Measurements from ENCODE around the gene GAREM1.
"Not testable (repeated sequence)": the region's sequence is repeated elsewhere in the genome, so short reads cannot be mapped to it uniquely, and the experiment has no call there.

GAREM1 gene

GRCh38 chr18:32470714-32471633 is at the start of gene GAREM1:
Gene GAREM1, minus strand, starts transcription at chr18:32470882. Its CDS starts 454 bp downstream, at chr18:32470428.
- Mint-ChIP-seq H3K27ac (peak within 1 kb of the TSS; percentile 68), H3K4me1 (peaks cover 28% of the 10 kb centered on the region), H3K4me3 (peak within 1 kb of the TSS; percentile 89), H3K27me3 (peaks cover 23% of the 10 kb centered on the region), H3K36me3 (no peaks in the 10 kb centered on the region), H3K9me3 (no peaks in the 10 kb centered on the region)

- H3K27me3 Mint-ChIP-seq = peaks cover 2% of the 10 kb centered on the region
- H3K9me3 Mint-ChIP-seq = no peaks in the 10 kb centered on the region
- H3K4me3 Mint-ChIP-seq = no peak overlapping the region
- no peaks in the 10 kb centered on the region for H3K36me3 Mint-ChIP-seq
- no peak overlapping the region for H3K27ac Mint-ChIP-seq
- no peaks in the 10 kb centered on the region for H3K4me1 Mint-ChIP-seq
Measured at GRCh38 chr18:32511147-32511546, 40.5 kb upstream of the GAREM1 start.

DNA sequence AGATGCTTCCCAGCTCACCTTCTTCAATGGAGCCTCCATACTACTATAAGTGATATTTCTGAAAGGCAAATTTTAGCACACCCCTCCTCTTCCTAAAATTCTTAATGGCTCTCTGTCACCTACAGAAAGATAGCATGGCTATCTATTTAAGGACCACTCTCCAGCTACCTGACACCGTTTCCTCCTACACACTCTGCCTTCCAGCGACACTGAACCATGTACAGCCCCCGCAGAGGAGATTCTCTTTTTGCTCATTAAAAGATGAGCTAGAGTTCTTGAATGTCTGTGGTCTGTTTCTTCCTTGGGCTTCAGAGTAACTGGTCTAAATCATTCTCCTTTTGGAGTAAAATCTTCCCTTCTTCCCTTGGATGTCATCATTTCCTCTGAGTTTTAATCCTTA is 38.4 kb upstream of the GAREM1 start:
- H3K27me3 Mint-ChIP-seq = peaks cover 2% of the 10 kb centered on the region
- H3K27ac Mint-ChIP-seq = no peak overlapping the region
- H3K4me3 Mint-ChIP-seq = no peak overlapping the region
- no peaks in the 10 kb centered on the region for H3K9me3 Mint-ChIP-seq
- H3K36me3 Mint-ChIP-seq = no peaks in the 10 kb centered on the region
- no peaks in the 10 kb centered on the region for H3K4me1 Mint-ChIP-seq

GRCh38 chr18:32507093-32507492 is 36.4 kb upstream of the GAREM1 start:
- Mint-ChIP-seq H3K27me3 (peaks cover 4% of the 10 kb centered on the region), H3K4me3 (no peak overlapping the region), H3K36me3 (no peaks in the 10 kb centered on the region), H3K9me3 (no peaks in the 10 kb centered on the region), H3K4me1 (no peaks in the 10 kb centered on the region), H3K27ac (no peak overlapping the region)

- peaks cover 28% of the 10 kb centered on the region for H3K27me3 Mint-ChIP-seq
- no peaks in the 10 kb centered on the region for H3K4me1 Mint-ChIP-seq
- H3K4me3 Mint-ChIP-seq = no peak overlapping the region
- H3K9me3 Mint-ChIP-seq = no peaks in the 10 kb centered on the region
- H3K27ac Mint-ChIP-seq = no peak overlapping the region
- no peaks in the 10 kb centered on the region for H3K36me3 Mint-ChIP-seq
Measured at GRCh38 chr18:32502014-32502413, 31.3 kb upstream of the GAREM1 start.

GRCh38 chr18:32501242-32501641 is 30.6 kb upstream of the GAREM1 start:
- not testable (repeated sequence) for H3K9me3 Mint-ChIP-seq, H3K27ac Mint-ChIP-seq, H3K4me1 Mint-ChIP-seq, H3K4me3 Mint-ChIP-seq, H3K36me3 Mint-ChIP-seq
- H3K27me3 Mint-ChIP-seq = peaks cover 29% of the 10 kb centered on the region

- Mint-ChIP-seq H3K9me3 (no peaks in the 10 kb centered on the region), H3K27me3 (peaks cover 24% of the 10 kb centered on the region), H3K4me3 (no peak overlapping the region), H3K36me3 (no peaks in the 10 kb centered on the region), H3K27ac (no peak overlapping the region), H3K4me1 (no peaks in the 10 kb centered on the region)
Measured at GRCh38 chr18:32483002-32483401, 12.3 kb upstream of the GAREM1 start.

- H3K36me3 Mint-ChIP-seq = no peaks in the 10 kb centered on the region
- H3K9me3 Mint-ChIP-seq = no peaks in the 10 kb centered on the region
- no peak overlapping the region for H3K4me3 Mint-ChIP-seq
- peaks cover 18% of the 10 kb centered on the region for H3K27me3 Mint-ChIP-seq
- H3K4me1 Mint-ChIP-seq = no peaks in the 10 kb centered on the region
- H3K27ac Mint-ChIP-seq = no peak overlapping the region
Measured at GRCh38 chr18:32482117-32482516, 11.4 kb upstream of the GAREM1 start.

- no peaks in the 10 kb centered on the region for H3K9me3 Mint-ChIP-seq
- H3K27me3 Mint-ChIP-seq = peaks cover 18% of the 10 kb centered on the region
- no peak overlapping the region for H3K27ac Mint-ChIP-seq
- H3K36me3 Mint-ChIP-seq = no peaks in the 10 kb centered on the region
- no peak overlapping the region for H3K4me3 Mint-ChIP-seq
- no peaks in the 10 kb centered on the region for H3K4me1 Mint-ChIP-seq
Measured at GRCh38 chr18:32480581-32480980, 9.9 kb upstream of the GAREM1 start.

- no peak overlapping the region for H3K27ac Mint-ChIP-seq
- no peaks in the 10 kb centered on the region for H3K36me3 Mint-ChIP-seq
- H3K9me3 Mint-ChIP-seq = no peaks in the 10 kb centered on the region
- H3K4me3 Mint-ChIP-seq = no peak overlapping the region
- H3K27me3 Mint-ChIP-seq = peaks cover 15% of the 10 kb centered on the region
- H3K4me1 Mint-ChIP-seq = no peaks in the 10 kb centered on the region
Measured at GRCh38 chr18:32478807-32479206, 8.1 kb upstream of the GAREM1 start.

- Mint-ChIP-seq H3K36me3 (no peaks in the 10 kb centered on the region), H3K9me3 (no peaks in the 10 kb centered on the region), H3K27me3 (peaks cover 12% of the 10 kb centered on the region), H3K4me3 (no peak overlapping the region), H3K4me1 (no peaks in the 10 kb centered on the region), H3K27ac (no peak overlapping the region)
Measured at GRCh38 chr18:32478317-32478716, 7.6 kb upstream of the GAREM1 start.

GRCh38 chr18:32476106-32476505 is 5.4 kb upstream of the GAREM1 start:
- H3K27ac Mint-ChIP-seq = no peak overlapping the region
- peaks cover 12% of the 10 kb centered on the region for H3K27me3 Mint-ChIP-seq
- H3K4me1 Mint-ChIP-seq = peaks cover 7% of the 10 kb centered on the region
- no peaks in the 10 kb centered on the region for H3K36me3 Mint-ChIP-seq
- H3K4me3 Mint-ChIP-seq = no peak overlapping the region
- H3K9me3 Mint-ChIP-seq = no peaks in the 10 kb centered on the region

DNA sequence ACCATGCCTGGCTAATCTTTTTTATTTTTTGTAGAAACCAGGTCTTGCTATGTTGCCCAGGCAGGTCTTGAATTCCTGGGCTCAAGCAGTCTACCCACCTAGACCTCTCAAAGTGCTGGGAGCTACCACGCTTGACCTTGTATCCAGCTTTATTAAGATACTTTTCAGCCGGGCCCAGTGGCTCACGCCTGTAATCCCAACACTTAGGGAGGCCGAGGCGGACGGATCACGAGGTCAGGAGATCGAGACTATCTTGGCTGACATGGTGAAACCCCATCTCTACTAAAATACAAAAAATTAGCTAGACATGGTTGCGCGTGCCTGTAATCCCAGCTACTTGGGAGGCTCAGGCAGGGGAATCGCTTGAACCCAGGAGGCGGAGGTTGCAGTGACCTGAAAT is 4.4 kb upstream of the GAREM1 start:
- H3K4me3 Mint-ChIP-seq = not testable (repeated sequence)

GRCh38 chr18:32473325-32473724 is 2.6 kb upstream of the GAREM1 start:
- no peak overlapping the region for H3K27ac Mint-ChIP-seq
- no peak overlapping the region for H3K4me3 Mint-ChIP-seq
- H3K36me3 Mint-ChIP-seq = no peaks in the 10 kb centered on the region
- H3K4me1 Mint-ChIP-seq = peaks cover 25% of the 10 kb centered on the region
- peaks cover 14% of the 10 kb centered on the region for H3K27me3 Mint-ChIP-seq
- H3K9me3 Mint-ChIP-seq = no peaks in the 10 kb centered on the region

More for the DNA sequence above, 4.4 kb upstream of the GAREM1 start:
- H3K27ac Mint-ChIP-seq, H3K4me1 Mint-ChIP-seq, H3K9me3 Mint-ChIP-seq, H3K36me3 Mint-ChIP-seq: not testable (repeated sequence)
- peaks cover 11% of the 10 kb centered on the region for H3K27me3 Mint-ChIP-seq

- H3K27ac Mint-ChIP-seq = no peak overlapping the region
- peaks cover 28% of the 10 kb centered on the region for H3K4me1 Mint-ChIP-seq
- H3K36me3 Mint-ChIP-seq = no peaks in the 10 kb centered on the region
- no peaks in the 10 kb centered on the region for H3K9me3 Mint-ChIP-seq
- H3K4me3 Mint-ChIP-seq = no peak overlapping the region
- H3K27me3 Mint-ChIP-seq = peaks cover 17% of the 10 kb centered on the region
Measured at GRCh38 chr18:32472841-32473240, 2.2 kb upstream of the GAREM1 start.

DNA sequence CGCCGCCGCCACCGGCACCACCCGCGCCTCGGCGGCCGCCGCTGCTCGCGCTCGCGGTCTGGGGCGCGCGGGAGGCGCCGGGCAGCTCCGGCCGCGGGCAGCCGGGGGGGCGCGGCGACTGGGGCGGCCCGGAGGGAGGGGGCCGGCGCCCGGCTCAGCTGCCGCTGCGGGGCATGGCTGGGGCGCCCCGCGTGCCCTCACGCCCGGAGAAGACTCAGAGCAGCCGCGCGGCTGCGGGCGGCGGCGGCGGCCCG is 295 bp downstream of the GAREM1 start:
- H3K36me3 Mint-ChIP-seq = no peaks in the 10 kb centered on the region
- H3K4me1 Mint-ChIP-seq = peaks cover 28% of the 10 kb centered on the region
- H3K4me3 Mint-ChIP-seq = peak overlapping the region; percentile 75
- H3K27ac Mint-ChIP-seq = no peak overlapping the region
- H3K27me3 Mint-ChIP-seq = peaks cover 22% of the 10 kb centered on the region
- no peaks in the 10 kb centered on the region for H3K9me3 Mint-ChIP-seq

Measured in activated naive CD4-positive, alpha-beta T cell treated with anti-CD3 and anti-CD28 coated beads, Interleukin-2, amount 50 U/mL, for 24 hours (primary cell).